Sigmoid colon (tissue), 3 donors: ENCODE data around the gene CCDC170.

ENCODE experiments used
- POLR2A ChIP-seq, 2 donors: fragments of 450-650 bp; IDR thresholded peaks; one replicate each; pipeline ENCODE4 v1.6.1; 2016; ENCODE audit warnings: antibody characterized with exemption in 2 of 2, mild to moderate bottlenecking in 2 of 2, moderate library complexity in 2 of 2
- TF ChIP-seq, protein P1 (sequence below), 4 experiments: fragments of 450-650 bp in 3 of 4; fragments of 200-600 bp in 1 of 4; IDR thresholded peaks; one replicate each; pipeline ENCODE4 v1.5.1; 2016 to 2019; ENCODE audit warnings: antibody characterized with exemption in 4 of 4, mild to moderate bottlenecking in 3 of 4, moderate library complexity in 2 of 4

DNA sequence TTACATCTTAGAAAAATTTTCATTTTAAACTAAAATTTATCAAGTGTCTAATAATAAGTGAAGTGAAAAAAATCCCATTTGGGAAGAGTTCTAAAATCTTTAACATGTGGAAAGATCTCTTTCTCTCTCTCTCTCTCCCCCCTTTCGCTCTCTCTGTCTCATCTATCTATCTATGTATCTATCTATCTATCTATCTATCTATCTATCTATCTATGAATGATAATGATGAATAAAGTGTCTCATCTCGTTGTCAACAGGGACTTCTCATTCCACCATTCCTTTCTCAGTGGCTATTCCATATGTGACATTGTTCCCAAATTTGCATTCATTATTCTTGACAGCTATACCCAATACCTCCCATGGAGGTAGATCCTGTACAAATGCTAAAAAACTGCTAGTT is 15.2 kb downstream of the CCDC170 start:
- TF ChIP-seq, protein P1, sequence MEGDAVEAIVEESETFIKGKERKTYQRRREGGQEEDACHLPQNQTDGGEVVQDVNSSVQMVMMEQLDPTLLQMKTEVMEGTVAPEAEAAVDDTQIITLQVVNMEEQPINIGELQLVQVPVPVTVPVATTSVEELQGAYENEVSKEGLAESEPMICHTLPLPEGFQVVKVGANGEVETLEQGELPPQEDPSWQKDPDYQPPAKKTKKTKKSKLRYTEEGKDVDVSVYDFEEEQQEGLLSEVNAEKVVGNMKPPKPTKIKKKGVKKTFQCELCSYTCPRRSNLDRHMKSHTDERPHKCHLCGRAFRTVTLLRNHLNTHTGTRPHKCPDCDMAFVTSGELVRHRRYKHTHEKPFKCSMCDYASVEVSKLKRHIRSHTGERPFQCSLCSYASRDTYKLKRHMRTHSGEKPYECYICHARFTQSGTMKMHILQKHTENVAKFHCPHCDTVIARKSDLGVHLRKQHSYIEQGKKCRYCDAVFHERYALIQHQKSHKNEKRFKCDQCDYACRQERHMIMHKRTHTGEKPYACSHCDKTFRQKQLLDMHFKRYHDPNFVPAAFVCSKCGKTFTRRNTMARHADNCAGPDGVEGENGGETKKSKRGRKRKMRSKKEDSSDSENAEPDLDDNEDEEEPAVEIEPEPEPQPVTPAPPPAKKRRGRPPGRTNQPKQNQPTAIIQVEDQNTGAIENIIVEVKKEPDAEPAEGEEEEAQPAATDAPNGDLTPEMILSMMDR (IDR thresholded peaks at IDR 0.05), result no peak
- TF ChIP-seq POLR2A (IDR thresholded peaks at IDR 0.05), result no peak
